ENCODE data around the gene LBHD1.
"Not testable (repeated sequence)": the region's sequence is repeated elsewhere in the genome, so short reads cannot be mapped to it uniquely, and the experiment has no call there.

The LBHD1 gene

GRCh38 chr11:62709247-62710000 lies 37.4 kb upstream of the LBHD1 start:
- Histone ChIP-seq H3K27me3 (ENCODE audit: control insufficient read depth, insufficient read depth, low read length) (no peaks in the 10 kb centered on the region), H3K9me3 (ENCODE audit: control insufficient read depth, insufficient read depth, low read length) (no peaks in the 10 kb centered on the region), H3K4me1 (ENCODE audit: control insufficient read depth, insufficient read depth, low read length) (no peaks in the 10 kb centered on the region; the same call in 1 of the 2 replicates), H3K27ac (ENCODE audit: low read length) (peak overlapping the region; percentile 11), H3K4me3 (ENCODE audit: low read length) (peak overlapping the region; percentile 76; the same call in 1 of the 2 replicates), H3K36me3 (ENCODE audit: control insufficient read depth, insufficient read depth, low read length) (peaks cover 5% of the 10 kb centered on the region; the same call in 1 of the 2 replicates)
- peak; percentile 97 for DNase-seq (ENCODE audit: low read depth, low spot score)
- WGBS (ENCODE audit: insufficient coverage, insufficient read length): no CpG with 5 or more reads among the region's 47 CpGs

- H3K4me1 ChIP-seq (ENCODE audit: control insufficient read depth, insufficient read depth, low read length): no peaks in the 10 kb centered on the region; the same call in 1 of the 2 replicates
- no peak for DNase-seq (ENCODE audit: low read depth, low spot score)
- no peaks in the 10 kb centered on the region for H3K27me3 ChIP-seq (ENCODE audit: control insufficient read depth, insufficient read depth, low read length)
- H3K36me3 ChIP-seq (ENCODE audit: control insufficient read depth, insufficient read depth, low read length): peaks cover 2% of the 10 kb centered on the region; the same call in 1 of the 2 replicates
- no peak overlapping the region for H3K27ac ChIP-seq (ENCODE audit: low read length)
- peak overlapping the region; percentile 76; the same call in 1 of the 2 replicates for H3K4me3 ChIP-seq (ENCODE audit: low read length)
- H3K9me3 ChIP-seq (ENCODE audit: control insufficient read depth, insufficient read depth, low read length): no peaks in the 10 kb centered on the region
- no CpG with 5 or more reads among the region's 7 CpGs for whole genome bisulfite sequencing (ENCODE audit: insufficient coverage, insufficient read length)
These were observed 36.7 kb upstream of the LBHD1 start for GRCh38 chr11:62708793-62709192.

- whole genome bisulfite sequencing (ENCODE audit: insufficient coverage, insufficient read length): no CpG with 5 or more reads among the region's 5 CpGs
- DNase-seq (ENCODE audit: low read depth, low spot score): no peak
- Histone ChIP-seq H3K27ac (ENCODE audit: low read length) (no peak overlapping the region), H3K4me1 (ENCODE audit: control insufficient read depth, insufficient read depth, low read length) (no peaks in the 10 kb centered on the region; the same call in 1 of the 2 replicates), H3K4me3 (ENCODE audit: low read length) (no peak overlapping the region; the same call in 1 of the 2 replicates), H3K36me3 (ENCODE audit: control insufficient read depth, insufficient read depth, low read length) (peaks cover 2% of the 10 kb centered on the region; the same call in 1 of the 2 replicates), H3K9me3 (ENCODE audit: control insufficient read depth, insufficient read depth, low read length) (no peaks in the 10 kb centered on the region), H3K27me3 (ENCODE audit: control insufficient read depth, insufficient read depth, low read length) (no peaks in the 10 kb centered on the region)
These were observed 36.3 kb upstream of the LBHD1 start for GRCh38 chr11:62708392-62708791.

GRCh38 chr11:62707277-62707861 lies 35.3 kb upstream of the LBHD1 start, which contains the start of the genes BSCL2 and GNG3:
BSCL2 (minus strand) TSS chr11:62707424; CDS start chr11:62707195, 229 bp downstream.
GNG3 (plus strand) TSS chr11:62707676; CDS start chr11:62708296, 620 bp downstream.
- no CpG with 5 or more reads among the region's 10 CpGs for WGBS (ENCODE audit: insufficient coverage, insufficient read length)
- no peak within 1 kb of the TSS for H3K27ac ChIP-seq (ENCODE audit: low read length)
- H3K36me3 ChIP-seq (ENCODE audit: control insufficient read depth, insufficient read depth, low read length): peaks cover 2% of the 10 kb centered on the region; the same call in 1 of the 2 replicates
- peak; percentile 95 for DNase-seq (ENCODE audit: low read depth, low spot score)
- peak within 1 kb of the TSS; percentile 70; the same call in 1 of the 2 replicates for H3K4me3 ChIP-seq (ENCODE audit: low read length)
- no peaks in the 10 kb centered on the region; the same call in 1 of the 2 replicates for H3K4me1 ChIP-seq (ENCODE audit: control insufficient read depth, insufficient read depth, low read length)
- no peaks in the 10 kb centered on the region for H3K27me3 ChIP-seq (ENCODE audit: control insufficient read depth, insufficient read depth, low read length)
- no peaks in the 10 kb centered on the region for H3K9me3 ChIP-seq (ENCODE audit: control insufficient read depth, insufficient read depth, low read length)

- no peaks in the 10 kb centered on the region for H3K27me3 ChIP-seq (ENCODE audit: control insufficient read depth, insufficient read depth, low read length)
- no peaks in the 10 kb centered on the region for H3K9me3 ChIP-seq (ENCODE audit: control insufficient read depth, insufficient read depth, low read length)
- no peak overlapping the region for H3K27ac ChIP-seq (ENCODE audit: low read length)
- no peaks in the 10 kb centered on the region; the same call in 1 of the 2 replicates for H3K4me1 ChIP-seq (ENCODE audit: control insufficient read depth, insufficient read depth, low read length)
- DNase-seq (ENCODE audit: low read depth, low spot score): no peak
- WGBS (ENCODE audit: insufficient coverage, insufficient read length): no CpG with 5 or more reads among the region's 8 CpGs
- H3K36me3 ChIP-seq (ENCODE audit: control insufficient read depth, insufficient read depth, low read length): no peaks in the 10 kb centered on the region
- peak overlapping the region; percentile 70; the same call in 1 of the 2 replicates for H3K4me3 ChIP-seq (ENCODE audit: low read length)
These were observed 34.8 kb upstream of the LBHD1 start for GRCh38 chr11:62706850-62707247.

GRCh38 chr11:62705880-62706849 lies 34.1 kb upstream of the LBHD1 start:
- no peaks in the 10 kb centered on the region for H3K9me3 ChIP-seq (ENCODE audit: control insufficient read depth, insufficient read depth, low read length)
- WGBS (ENCODE audit: insufficient coverage, insufficient read length): no CpG with 5 or more reads among the region's 73 CpGs
- H3K4me3 ChIP-seq (ENCODE audit: low read length): peak overlapping the region; percentile 70; the same call in 1 of the 2 replicates
- H3K4me1 ChIP-seq (ENCODE audit: control insufficient read depth, insufficient read depth, low read length): no peaks in the 10 kb centered on the region; the same call in 1 of the 2 replicates
- H3K27me3 ChIP-seq (ENCODE audit: control insufficient read depth, insufficient read depth, low read length): no peaks in the 10 kb centered on the region
- H3K27ac ChIP-seq (ENCODE audit: low read length): no peak overlapping the region
- no peak for DNase-seq (ENCODE audit: low read depth, low spot score)
- no peaks in the 10 kb centered on the region for H3K36me3 ChIP-seq (ENCODE audit: control insufficient read depth, insufficient read depth, low read length)

- no CpG with 5 or more reads among the region's 7 CpGs for WGBS (ENCODE audit: insufficient coverage, insufficient read length)
- Histone ChIP-seq H3K9me3 (ENCODE audit: control insufficient read depth, insufficient read depth, low read length) (no peaks in the 10 kb centered on the region), H3K27me3 (ENCODE audit: control insufficient read depth, insufficient read depth, low read length) (no peaks in the 10 kb centered on the region), H3K27ac (ENCODE audit: low read length) (no peak overlapping the region), H3K36me3 (ENCODE audit: control insufficient read depth, insufficient read depth, low read length) (no peaks in the 10 kb centered on the region), H3K4me1 (ENCODE audit: control insufficient read depth, insufficient read depth, low read length) (no peaks in the 10 kb centered on the region; the same call in 1 of the 2 replicates), H3K4me3 (ENCODE audit: low read length) (peak overlapping the region; percentile 57; the same call in 1 of the 2 replicates)
- DNase-seq (ENCODE audit: low read depth, low spot score): no peak
These were observed 33.3 kb upstream of the LBHD1 start for GRCh38 chr11:62705413-62705812.

GRCh38 chr11:62703921-62704320 lies 31.9 kb upstream of the LBHD1 start:
- WGBS (ENCODE audit: insufficient coverage, insufficient read length): no CpG with 5 or more reads among the region's 4 CpGs
- not testable (repeated sequence) for H3K4me3 ChIP-seq (ENCODE audit: low read length); H3K9me3 ChIP-seq (ENCODE audit: control insufficient read depth, insufficient read depth, low read length); H3K4me1 ChIP-seq (ENCODE audit: control insufficient read depth, insufficient read depth, low read length); H3K36me3 ChIP-seq (ENCODE audit: control insufficient read depth, insufficient read depth, low read length); H3K27me3 ChIP-seq (ENCODE audit: control insufficient read depth, insufficient read depth, low read length); DNase-seq (ENCODE audit: low read depth, low spot score); H3K27ac ChIP-seq (ENCODE audit: low read length)

GRCh38 chr11:62702246-62702645 lies 30.2 kb upstream of the LBHD1 start:
- DNase-seq (ENCODE audit: low read depth, low spot score): no peak
- no peak overlapping the region for H3K27ac ChIP-seq (ENCODE audit: low read length)
- WGBS (ENCODE audit: insufficient coverage, insufficient read length): no CpG with 5 or more reads among the region's 11 CpGs
- H3K9me3 ChIP-seq (ENCODE audit: control insufficient read depth, insufficient read depth, low read length): no peaks in the 10 kb centered on the region
- peaks cover 3% of the 10 kb centered on the region; the same call in 1 of the 2 replicates for H3K36me3 ChIP-seq (ENCODE audit: control insufficient read depth, insufficient read depth, low read length)
- no peaks in the 10 kb centered on the region for H3K27me3 ChIP-seq (ENCODE audit: control insufficient read depth, insufficient read depth, low read length)
- H3K4me1 ChIP-seq (ENCODE audit: control insufficient read depth, insufficient read depth, low read length): no peaks in the 10 kb centered on the region
- H3K4me3 ChIP-seq (ENCODE audit: low read length): no peak overlapping the region
